ENCODE measurements around the gene TAGLN2.
"Not testable (repeated sequence)": the region's sequence is repeated elsewhere in the genome, so short reads cannot be mapped to it uniquely, and the experiment has no call there.

The TAGLN2 gene

DNA sequence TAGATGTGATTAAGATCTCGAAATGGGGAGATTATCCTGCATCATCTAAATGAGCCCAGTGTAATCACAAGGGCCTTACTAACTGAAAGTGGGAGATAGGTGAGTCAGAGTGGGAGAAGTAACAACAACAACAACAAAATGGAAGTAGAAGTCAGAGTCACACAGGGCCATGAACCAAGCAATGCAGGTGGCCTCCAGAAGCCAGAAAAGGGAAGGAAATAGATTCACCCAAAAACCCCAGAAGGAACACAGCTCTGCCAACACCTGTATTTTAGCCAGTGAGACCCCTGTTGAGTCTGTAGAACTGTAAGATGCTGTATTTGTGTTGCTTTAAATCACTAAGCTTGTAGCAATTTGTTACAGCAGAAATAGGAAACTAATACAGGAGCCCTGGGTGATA lies 4.1 kb downstream of the TAGLN2 start:
- peak; percentile 12 for DNase-seq (ENCODE audit: low spot score)

GRCh38 chr1:159920651-159921050 lies 4.7 kb downstream of the TAGLN2 start:
- DNase-seq (ENCODE audit: low spot score): no peak

GRCh38 chr1:159920202-159920601 lies 5.1 kb downstream of the TAGLN2 start:
- no peak for DNase-seq (ENCODE audit: low spot score)

DNA sequence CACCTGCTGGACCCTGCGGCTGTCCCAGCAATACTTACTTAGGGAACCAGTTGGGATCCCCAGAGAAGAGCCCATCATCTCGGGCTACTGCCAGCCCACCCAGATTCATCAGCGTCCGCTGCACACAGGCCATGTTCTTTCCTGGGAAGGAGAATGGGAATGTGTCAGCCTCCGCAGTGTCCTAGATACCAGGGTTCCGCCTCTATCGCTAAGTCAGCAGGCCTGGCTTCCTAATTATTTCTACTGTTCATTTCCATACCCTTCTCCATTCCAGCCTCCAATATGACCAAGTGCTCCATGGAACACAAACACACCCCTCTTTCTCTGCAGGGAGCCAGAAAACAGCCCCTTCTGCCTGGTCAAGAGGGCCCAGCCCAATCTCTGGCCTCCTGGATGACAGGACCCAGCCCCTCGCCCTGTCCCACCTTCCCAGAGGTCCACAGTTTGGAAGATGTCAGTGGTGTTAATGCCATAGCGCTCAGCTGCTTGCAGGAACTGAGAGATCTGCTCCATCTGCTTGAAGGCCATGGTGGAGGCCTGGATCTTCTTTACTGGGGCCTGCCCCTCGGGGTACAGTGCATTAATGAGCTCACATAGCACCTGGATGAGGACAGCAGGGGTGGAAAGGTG lies 6.0 kb downstream of the TAGLN2 start:
- no peak for DNase-seq (ENCODE audit: low spot score)

DNA sequence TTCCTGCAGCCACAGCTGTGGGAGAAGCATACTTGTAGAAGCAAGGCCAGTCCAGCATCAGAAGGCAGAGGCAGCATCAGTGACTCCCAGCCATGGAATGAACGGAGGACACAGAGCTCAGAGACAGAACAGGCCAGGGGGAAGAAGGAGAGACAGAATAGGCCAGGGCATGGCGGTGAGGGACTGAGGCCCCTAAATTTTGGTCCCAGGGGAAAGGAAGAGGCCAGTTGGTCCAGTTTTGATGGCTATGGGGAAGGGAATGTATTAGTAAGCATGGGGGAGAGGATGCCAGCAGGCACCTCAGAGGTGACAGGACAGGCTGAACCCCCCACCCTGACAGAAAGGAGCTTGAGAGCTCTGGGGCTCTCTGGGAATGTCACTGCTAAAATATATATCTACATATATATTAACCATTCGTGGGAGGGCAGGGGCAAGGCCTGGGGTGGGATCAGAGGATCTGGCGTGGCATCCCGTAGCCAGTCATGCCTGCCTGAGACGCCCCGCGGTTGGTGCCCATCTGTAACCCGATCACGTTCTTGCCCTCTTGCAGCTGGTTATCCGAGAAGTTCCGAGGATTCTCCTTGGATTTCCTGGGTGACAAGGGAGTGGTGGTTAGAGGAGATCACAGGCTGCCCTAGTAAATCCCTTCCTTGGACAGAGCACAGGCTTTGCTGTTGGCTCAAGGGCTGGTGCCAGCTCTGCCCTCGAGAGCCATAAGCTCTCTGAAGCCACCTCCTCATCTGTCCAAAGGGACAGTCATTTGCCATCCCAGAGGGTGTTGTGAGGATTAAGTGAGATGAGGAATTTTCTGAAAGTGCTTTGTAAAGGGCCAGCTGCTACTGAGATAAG lies 6.7 kb downstream of the TAGLN2 start:
- DNase-seq (ENCODE audit: low spot score): no peak

GRCh38 chr1:159917533-159918351 lies 7.6 kb downstream of the TAGLN2 start:
- no peak for DNase-seq (ENCODE audit: low spot score)

DNA sequence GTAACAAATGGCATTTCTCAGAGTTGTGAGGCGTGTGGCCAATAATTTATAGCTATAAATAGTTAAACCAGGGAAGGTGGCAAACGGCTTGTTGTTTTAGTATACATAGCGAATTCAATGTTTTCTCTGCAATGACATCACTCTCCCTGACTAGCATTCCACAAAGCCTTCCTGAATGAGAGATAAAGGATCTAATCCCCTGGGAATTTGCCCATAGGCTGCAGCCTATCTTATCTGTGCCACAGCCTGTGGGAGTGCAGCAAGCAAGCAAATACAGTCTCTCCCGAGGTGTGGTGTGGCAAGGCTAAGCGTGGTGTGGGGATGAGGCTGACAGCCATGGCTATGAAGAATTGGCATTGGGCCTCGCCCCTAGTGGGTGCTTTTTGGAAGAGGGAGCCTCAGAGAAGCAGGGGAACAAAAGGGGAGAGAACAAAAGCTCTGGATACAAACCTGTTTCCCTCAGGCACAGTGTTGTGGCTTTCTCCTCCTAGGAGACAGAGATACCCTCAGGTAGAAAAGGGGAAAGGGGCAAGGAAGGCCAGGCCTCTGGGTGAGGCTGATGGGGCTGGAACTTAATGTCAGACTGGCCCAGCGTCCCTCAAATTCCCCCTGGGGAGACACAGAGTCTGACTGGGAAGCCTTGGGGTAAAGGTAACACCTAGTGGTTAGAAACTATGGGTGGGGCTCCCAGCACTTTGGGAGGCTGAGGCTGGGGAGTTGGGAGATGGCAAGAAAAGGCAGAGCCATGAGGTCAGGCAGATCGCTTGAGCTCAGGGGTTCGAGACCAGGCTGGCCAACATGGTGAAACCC lies 8.9 kb downstream of the TAGLN2 start:
- no peak for DNase-seq (ENCODE audit: low spot score)

- no peak for DNase-seq (ENCODE audit: low spot score)
Observed at GRCh38 chr1:159915571-159916241, 9.6 kb downstream of the TAGLN2 start.

DNA sequence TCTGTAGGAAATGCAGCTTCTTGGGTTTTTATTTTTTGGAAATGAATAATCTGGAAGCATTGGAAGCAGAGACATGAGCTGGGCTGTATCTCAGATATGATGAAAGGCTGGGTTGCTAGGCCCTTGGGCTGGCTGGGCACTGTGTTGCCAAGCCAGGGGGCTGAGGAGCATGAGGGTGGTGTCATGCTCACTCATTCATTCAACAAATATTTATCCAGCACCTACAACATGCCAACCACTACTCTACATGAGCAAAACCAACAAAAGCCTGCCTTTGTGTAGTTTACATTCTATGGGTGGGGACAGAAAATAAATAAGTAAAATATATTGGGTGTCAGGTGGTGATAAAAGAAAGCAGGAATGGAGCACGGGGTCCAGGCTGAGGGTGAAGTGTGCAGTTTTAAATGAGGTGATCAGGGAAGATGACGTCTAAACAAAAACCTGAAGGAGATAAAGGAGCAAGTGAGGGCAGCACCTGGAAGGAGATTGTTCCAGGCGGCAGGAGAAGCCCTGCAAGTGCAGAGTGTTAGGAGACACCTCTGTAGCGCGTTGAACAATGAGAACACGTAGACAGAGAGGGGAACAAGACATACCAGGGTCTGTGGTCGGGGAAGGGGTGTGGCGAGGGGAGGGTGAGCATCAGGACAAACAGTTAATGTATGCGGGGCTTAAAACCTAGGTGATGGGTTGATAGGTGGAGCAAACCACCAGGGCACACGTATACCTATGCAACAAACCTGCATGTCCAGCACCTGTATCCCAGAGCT lies 10.9 kb downstream of the TAGLN2 start:
- DNase-seq (ENCODE audit: low spot score): no peak

DNA sequence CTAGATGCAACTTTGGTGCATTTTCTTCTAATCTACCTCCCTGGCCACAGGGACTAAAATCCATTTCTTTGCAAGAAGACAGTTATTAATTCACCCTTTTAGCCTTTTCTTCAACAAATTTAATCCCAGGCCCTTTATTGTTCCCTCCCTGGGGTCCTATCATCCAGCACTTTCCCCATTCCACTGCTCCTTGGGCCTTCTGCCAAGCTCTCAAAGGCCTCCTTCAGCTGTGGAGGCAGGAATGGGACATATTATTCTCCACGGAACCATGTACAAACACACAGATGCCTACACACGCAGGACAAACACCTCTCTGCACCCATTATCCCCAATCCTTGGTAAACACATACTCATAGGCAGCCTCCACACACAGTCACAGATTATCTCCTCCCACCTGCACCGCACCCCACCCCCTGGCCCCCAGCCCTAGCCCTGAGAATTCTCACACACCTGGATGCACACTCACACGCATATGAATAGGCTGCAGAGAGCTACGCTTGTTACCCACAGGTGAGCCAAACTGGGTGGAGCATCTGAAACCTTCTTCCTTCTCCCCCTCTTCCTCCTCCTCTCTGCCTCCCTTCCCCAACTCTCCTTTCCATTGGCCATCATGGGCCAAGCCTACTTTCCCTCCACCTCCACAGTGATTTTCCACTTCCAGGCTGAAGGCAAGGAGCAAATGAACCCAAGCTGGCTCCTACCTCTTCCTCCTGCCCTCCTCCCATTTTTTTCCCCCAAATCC lies 11.7 kb downstream of the TAGLN2 start:
- DNase-seq (ENCODE audit: low spot score): no peak

- DNase-seq (ENCODE audit: low spot score): peak; percentile 15
Observed at GRCh38 chr1:159911326-159912070, 13.8 kb downstream of the TAGLN2 start.

- DNase-seq (ENCODE audit: low spot score): no peak
Observed at GRCh38 chr1:159908031-159908940, 17.0 kb downstream of the TAGLN2 start.

DNA sequence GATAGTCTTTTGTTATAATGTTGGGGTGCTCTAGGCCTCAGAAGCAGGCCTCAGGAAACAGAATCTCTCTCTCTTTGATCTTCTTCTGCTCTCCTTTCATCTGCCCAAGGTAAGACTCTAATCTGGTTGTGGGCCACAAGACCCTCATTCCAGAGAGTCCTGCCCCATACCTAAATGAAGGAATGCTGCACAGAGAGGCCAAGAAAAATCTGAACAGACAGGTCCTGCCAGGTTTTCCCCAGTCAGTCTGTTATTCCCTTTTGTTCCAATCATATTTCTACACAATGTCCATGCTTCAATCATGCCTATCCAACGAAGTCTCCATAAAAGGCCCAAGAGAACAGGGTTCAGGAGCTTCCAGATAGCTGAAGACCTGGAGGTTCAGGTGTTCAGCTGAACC lies 18.3 kb downstream of the TAGLN2 start:
- DNase-seq (ENCODE audit: low spot score): no peak

GRCh38 chr1:159904036-159904435 lies 21.3 kb downstream of the TAGLN2 start:
- not testable (repeated sequence) for DNase-seq (ENCODE audit: low spot score)

GRCh38 chr1:159902541-159902940 lies 22.8 kb downstream of the TAGLN2 start:
- no peak for DNase-seq (ENCODE audit: low spot score)

- no peak for DNase-seq (ENCODE audit: low spot score)
Observed at GRCh38 chr1:159900755-159901360, 24.4 kb downstream of the TAGLN2 start.

- no peak for DNase-seq (ENCODE audit: low spot score)
Observed at GRCh38 chr1:159900086-159900680, 25.1 kb downstream of the TAGLN2 start, which contains the start of gene CFAP45. Gene CFAP45, minus strand, starts transcription at chr1:159900165. Its CDS starts 67 bp downstream, at chr1:159900098.

Data from CD4-positive, alpha-beta T cell treated with Interleukin-6 at 100 ng/mL for 8 hours (primary cell).